ENCODE data around the gene GALNT9. TPM values are rescaled to one million over a fixed set of nuclear protein-coding genes. Genes with fewer than 3 reads are reported as not detected.

The GALNT9 gene
- total RNA-seq, 2 experiments from 2014 or later, result 0.86 to 1.2 TPM

DNA sequence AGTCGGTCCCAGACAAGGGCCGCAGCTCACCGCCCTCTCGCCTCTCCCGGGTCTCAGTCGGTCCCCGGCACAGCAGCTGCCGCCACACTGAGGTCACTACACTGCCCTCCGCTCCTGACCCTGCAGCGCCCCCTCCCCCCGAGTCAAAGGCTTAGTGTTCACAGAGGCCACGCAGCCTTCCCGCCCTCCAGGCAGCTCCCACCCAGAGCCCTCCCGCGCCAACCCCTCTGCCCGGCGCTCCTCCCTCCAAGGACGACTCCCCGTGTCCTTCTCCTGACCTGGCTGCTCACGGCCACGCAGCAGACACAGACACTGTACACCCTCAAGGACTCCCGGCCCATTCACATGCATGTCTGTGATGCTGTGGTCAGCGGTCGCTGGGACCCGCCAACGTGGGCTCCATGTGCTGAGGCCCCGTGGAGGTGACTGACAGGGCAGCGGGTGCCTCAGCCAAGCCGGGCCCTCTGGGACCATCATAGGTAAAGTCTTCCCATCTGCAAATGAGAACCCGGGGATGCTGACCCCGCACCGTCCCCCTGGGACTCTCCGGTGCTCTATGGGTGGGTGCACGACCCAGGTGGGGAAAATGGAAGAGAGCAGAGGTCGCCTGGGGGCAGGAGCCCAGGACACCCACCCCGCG is 16.3 kb upstream of the GALNT9 start:
- Mint-ChIP-seq H3K4me1 (ENCODE audit: low read depth) (peaks cover 5% of the 10 kb centered on the region), H3K27me3 (ENCODE audit: low read depth) (no peaks in the 10 kb centered on the region), H3K27ac (no peak overlapping the region), H3K4me3 (no peak overlapping the region), H3K36me3 (ENCODE audit: low read depth) (no peaks in the 10 kb centered on the region), H3K9me3 (no peaks in the 10 kb centered on the region)
- DNase-seq, result no peak
- CTCF ChIA-PET, result no interaction called here
- intact Hi-C loops (cut with micrococcal nuclease), result no loop called here

DNA sequence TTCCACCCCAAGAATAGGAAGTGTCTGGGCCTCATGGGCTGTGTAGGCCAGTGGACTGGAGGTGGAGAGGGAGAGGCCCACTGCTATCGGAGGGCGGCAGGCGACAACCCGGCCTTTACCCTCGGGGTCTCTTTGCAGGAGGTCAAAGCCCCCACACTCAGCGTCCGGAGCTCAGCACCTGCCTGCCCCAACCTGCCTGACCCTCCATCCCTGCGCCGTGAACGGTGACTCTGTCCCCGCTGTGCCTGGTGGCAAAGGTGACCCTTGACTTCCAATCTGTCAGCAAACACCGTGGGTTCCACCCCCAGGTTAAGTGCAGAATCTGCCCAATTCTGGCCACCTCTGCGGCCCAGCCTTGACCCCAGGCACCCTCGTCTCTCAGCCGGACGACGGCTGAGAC is 15.7 kb upstream of the GALNT9 start:
- Mint-ChIP-seq H3K36me3 (ENCODE audit: low read depth) (no peaks in the 10 kb centered on the region), H3K4me1 (ENCODE audit: low read depth) (peaks cover 5% of the 10 kb centered on the region), H3K4me3 (no peak overlapping the region), H3K27ac (no peak overlapping the region), H3K9me3 (no peaks in the 10 kb centered on the region), H3K27me3 (ENCODE audit: low read depth) (no peaks in the 10 kb centered on the region)
- no peak for DNase-seq
- CTCF ChIA-PET, result no interaction called here
- intact Hi-C loops (cut with micrococcal nuclease), result no loop called here

DNA sequence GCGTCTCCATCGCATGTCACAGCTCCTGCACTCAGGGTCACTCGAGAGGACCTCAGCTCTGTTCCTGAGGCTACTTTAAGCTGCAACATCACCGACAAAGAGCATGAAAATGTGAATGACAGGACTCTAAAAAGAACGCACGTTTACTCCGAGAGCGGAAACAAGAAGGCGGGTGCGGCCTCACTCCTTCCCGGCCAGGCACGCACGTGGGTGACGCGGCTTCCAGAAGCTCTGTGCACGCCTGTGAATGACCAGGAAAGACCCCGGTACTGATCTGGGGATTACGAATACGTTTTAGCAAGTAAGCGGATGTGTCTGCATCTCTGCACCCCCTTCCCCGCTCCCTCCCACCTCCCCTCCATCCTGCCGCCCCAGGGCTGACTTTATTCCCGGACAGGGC is 15.2 kb upstream of the GALNT9 start:
- CTCF ChIA-PET, result no interaction called here
- Mint-ChIP-seq H3K27ac (no peak overlapping the region), H3K4me1 (ENCODE audit: low read depth) (peaks cover 5% of the 10 kb centered on the region), H3K27me3 (ENCODE audit: low read depth) (no peaks in the 10 kb centered on the region), H3K36me3 (ENCODE audit: low read depth) (no peaks in the 10 kb centered on the region), H3K4me3 (no peak overlapping the region), H3K9me3 (no peaks in the 10 kb centered on the region)
- intact Hi-C loops (cut with micrococcal nuclease), result no loop called here
- DNase-seq, result no peak

DNA sequence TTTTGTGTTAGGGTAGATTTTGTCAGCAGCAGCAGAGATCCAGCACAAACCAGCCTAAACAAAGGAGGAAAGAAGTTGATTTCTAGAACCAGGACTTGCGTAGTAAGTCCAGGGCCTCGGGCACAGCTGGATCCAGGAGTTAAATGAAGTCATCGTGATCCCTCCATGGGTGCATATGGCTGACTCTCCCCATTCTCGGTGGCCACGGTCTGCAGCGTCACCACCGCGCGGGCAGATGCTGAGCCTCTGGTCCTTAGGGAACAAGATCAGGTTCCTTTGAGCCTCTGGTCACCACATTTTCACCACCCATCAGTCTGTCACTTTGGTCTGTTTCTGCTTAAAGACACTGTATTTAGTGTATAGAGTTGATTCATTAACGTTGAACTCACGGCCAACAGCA is 14.8 kb upstream of the GALNT9 start:
- intact Hi-C loops (cut with micrococcal nuclease), result no loop called here
- no peak for DNase-seq
- H3K4me3 Mint-ChIP-seq, result no peak overlapping the region
- no peaks in the 10 kb centered on the region for H3K27me3 Mint-ChIP-seq (ENCODE audit: low read depth)
- peaks cover 5% of the 10 kb centered on the region for H3K4me1 Mint-ChIP-seq (ENCODE audit: low read depth)
- no peaks in the 10 kb centered on the region for H3K9me3 Mint-ChIP-seq
- H3K27ac Mint-ChIP-seq, result no peak overlapping the region
- H3K36me3 Mint-ChIP-seq (ENCODE audit: low read depth), result no peaks in the 10 kb centered on the region
- CTCF ChIA-PET, result no interaction called here

DNA sequence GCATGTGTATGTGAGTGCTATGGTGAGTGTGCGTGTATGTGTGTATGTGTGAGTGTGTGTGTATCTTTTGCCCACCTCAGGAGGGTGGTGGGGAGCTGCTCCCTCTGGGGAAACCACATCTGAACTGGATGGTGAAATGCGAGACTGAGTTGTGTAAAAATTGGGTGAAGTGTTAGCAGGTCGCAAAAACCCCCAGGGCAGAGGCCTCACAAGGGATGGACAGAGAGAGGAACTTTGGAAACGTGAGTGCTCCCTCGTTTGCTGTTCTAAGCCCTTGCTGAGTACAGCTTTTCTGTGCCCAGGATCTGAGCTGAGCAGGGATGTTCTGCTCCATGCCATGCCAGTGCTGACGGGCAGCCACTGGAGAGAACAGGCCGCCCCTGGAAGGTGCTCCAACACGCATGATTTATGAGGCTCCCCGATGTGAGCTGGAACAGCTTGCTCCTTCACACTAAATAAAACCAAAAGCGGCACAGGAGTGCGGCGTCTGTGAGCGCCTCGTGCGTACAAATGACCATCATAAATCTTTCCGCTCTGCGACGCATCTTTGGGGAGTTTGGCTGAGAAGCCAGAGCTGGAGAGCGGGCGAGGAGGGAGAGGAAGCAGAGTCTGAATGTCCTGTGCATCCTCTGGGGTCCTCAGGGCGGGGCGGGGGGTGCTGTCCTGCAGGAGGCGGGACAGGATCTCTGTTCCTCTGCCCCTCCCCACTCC is 14.1 kb upstream of the GALNT9 start:
- no peaks in the 10 kb centered on the region for H3K9me3 Mint-ChIP-seq
- H3K27ac Mint-ChIP-seq, result no peak overlapping the region
- no peaks in the 10 kb centered on the region for H3K27me3 Mint-ChIP-seq (ENCODE audit: low read depth)
- no peak for DNase-seq
- H3K4me3 Mint-ChIP-seq, result no peak overlapping the region
- H3K36me3 Mint-ChIP-seq (ENCODE audit: low read depth), result no peaks in the 10 kb centered on the region
- intact Hi-C loops (cut with micrococcal nuclease), result no loop called here
- CTCF ChIA-PET, result interaction anchor here (1.7 kb wide), 1 partner anchor 7 kb away, joined by 4 read pairs; no protein-coding TSS in a partner anchor
- H3K4me1 Mint-ChIP-seq (ENCODE audit: low read depth), result peaks cover 5% of the 10 kb centered on the region

DNA sequence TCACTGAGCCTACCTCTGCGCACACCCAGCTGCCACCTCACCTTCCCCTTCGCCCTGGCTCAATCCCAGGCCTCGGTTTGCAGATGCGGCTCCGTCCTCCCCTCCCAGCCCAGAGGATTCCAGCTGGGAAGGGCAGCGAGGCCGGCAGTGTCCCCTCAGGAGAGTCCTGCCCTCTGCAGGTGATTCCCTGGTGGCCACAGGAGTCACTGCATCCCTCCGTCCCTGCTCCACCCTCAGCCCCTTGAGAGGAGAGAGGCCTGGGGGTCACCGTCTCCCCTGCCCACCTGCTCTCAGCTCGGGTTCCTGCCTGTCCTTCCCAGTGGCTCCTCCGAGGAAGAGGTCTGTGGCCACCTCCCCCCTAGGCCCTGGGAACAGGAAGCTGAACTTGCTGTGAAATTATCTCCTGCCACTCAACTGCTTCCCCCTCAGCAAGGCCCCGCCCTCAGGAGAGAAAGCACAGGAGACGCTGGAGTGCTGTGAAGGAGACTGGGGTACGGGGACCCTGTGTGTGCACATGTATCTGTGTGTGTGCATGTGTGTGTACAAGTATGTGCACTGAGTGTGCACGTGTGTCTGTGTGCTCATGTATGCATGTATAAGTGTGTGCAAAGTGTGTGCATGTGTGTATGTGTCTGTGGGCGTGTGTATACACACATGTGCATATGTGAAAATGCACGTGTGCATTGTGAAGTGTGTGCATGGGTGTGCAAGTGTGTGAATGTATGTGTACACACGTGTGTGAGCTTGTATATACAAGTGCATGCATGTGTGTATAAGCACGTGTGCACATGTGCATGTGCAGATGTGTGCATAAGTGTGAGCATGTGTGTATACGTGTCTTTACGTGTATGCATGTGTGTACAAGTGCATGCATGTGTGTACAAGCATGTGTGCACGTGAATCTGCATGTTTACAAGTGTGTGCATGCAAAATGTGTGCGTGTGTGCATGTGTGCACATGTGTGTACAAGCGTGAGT is 13.2 kb upstream of the GALNT9 start:
- Mint-ChIP-seq H3K36me3 (ENCODE audit: low read depth) (no peaks in the 10 kb centered on the region), H3K4me1 (ENCODE audit: low read depth) (peaks cover 5% of the 10 kb centered on the region), H3K27me3 (ENCODE audit: low read depth) (no peaks in the 10 kb centered on the region), H3K27ac (no peak overlapping the region), H3K4me3 (no peak overlapping the region), H3K9me3 (no peaks in the 10 kb centered on the region)
- DNase-seq, result no peak
- CTCF ChIA-PET, result interaction anchor here (1.7 kb wide), 1 partner anchor 8 kb away, joined by 4 read pairs; no protein-coding TSS in a partner anchor
- intact Hi-C loops (cut with micrococcal nuclease), result no loop called here

DNA sequence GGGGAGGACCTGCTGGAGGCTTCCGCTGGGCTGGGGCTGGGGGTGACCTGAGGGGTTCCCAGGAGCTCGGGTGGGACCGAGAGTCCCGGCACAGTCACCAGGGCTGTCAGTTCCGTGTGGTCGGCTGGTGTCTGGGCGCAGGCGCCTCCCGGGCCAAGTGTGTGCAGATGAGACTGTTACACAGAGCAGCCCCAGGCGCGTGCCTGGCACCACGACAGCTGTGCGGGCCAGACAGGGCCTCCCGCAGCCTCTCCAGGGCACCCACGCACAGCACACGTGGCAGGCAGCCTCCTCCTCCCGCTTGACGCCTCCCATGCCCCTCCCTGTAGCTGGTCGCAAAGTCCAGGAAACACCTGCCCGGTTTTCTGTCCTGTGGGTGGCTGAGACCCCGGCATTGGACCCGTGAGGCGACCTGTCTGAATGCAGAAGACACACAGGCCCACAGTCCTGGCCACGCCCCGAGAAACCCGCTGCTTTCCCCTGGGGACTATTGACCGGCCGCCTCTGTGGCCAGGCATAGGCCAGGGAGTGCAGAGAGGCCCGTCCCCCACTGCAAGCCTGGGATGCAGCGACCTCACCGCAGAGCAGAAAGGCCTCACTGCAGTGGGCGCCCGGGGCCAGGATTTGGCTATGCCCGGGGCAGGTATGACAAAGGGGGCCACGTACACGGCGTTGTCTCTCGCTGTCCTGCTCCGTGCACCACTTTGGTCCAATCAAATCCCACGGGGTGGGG is 12.1 kb upstream of the GALNT9 start:
- Mint-ChIP-seq H3K36me3 (ENCODE audit: low read depth) (no peaks in the 10 kb centered on the region), H3K4me1 (ENCODE audit: low read depth) (peaks cover 5% of the 10 kb centered on the region), H3K27me3 (ENCODE audit: low read depth) (no peaks in the 10 kb centered on the region), H3K4me3 (no peak overlapping the region), H3K27ac (no peak overlapping the region), H3K9me3 (no peaks in the 10 kb centered on the region)
- DNase-seq, result no peak
- intact Hi-C loops (cut with micrococcal nuclease), result no loop called here
- CTCF ChIA-PET, result interaction anchor here (1.7 kb wide), 1 partner anchor 9 kb away, joined by 4 read pairs; no protein-coding TSS in a partner anchor

DNA sequence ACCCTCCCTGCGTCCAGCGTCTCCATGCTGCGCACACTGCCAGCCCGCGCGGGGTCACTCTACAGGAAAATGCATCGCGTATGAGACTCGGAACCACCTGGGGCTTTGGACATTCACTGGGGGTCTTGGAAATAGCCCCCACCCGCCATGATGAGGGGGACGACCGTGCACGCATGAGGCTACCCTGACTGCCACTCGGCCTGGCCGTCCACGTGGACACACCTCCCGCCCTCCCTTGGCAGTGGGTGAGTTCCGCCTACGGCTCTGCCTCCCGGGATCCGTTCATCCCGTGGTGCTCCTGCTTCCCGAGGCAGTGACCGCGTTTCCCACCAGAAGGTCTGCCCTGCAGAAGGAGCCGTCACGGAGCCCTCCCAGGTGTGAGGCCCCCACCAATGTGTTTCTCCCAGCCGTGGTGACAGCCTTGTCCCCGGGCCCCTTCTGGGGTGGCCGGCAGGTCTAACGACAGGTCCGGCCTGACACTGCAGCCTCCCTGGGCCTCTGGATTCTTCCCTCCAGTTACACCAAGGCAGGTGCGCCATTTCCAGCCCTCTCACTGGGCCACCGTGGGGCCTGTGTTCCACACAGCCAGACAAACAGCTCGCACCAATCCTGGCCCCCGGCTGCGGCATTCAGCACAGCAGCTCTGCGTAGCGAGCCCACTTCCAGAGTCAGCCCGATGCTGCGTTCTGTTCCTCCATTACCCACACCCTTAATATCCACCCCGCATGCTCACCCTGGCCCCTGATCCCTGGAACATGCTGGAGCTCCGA is 11.1 kb upstream of the GALNT9 start:
- Mint-ChIP-seq H3K27ac (no peak overlapping the region), H3K36me3 (ENCODE audit: low read depth) (no peaks in the 10 kb centered on the region), H3K4me1 (ENCODE audit: low read depth) (peaks cover 5% of the 10 kb centered on the region), H3K4me3 (no peak overlapping the region), H3K27me3 (ENCODE audit: low read depth) (peaks cover 2% of the 10 kb centered on the region), H3K9me3 (no peaks in the 10 kb centered on the region)
- DNase-seq, result no peak
- intact Hi-C loops (cut with micrococcal nuclease), result no loop called here
- CTCF ChIA-PET, result no interaction called here

DNA sequence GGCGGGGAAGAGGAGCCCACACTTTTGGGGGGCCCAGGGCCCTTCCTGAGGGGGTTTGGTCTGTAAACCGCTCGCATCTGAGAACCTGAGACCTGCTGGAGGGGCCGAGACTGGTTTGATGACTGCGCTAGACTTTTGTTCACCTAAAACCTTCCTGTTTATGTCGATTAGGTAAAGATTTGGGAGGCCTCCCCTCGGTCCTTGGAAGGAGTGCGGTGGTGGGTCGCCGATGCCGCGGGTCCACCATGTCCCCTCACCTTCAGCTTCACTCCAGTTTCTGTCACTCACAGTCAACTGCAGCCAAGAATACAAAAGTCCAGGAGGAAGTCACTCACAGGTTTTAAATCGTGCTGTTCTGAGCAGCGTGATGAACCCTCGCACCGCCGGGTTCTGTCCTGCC is 10.5 kb upstream of the GALNT9 start:
- Mint-ChIP-seq H3K4me1 (ENCODE audit: low read depth) (peaks cover 5% of the 10 kb centered on the region), H3K4me3 (no peak overlapping the region), H3K9me3 (no peaks in the 10 kb centered on the region), H3K27me3 (ENCODE audit: low read depth) (peaks cover 7% of the 10 kb centered on the region), H3K27ac (no peak overlapping the region), H3K36me3 (ENCODE audit: low read depth) (no peaks in the 10 kb centered on the region)
- intact Hi-C loops (cut with micrococcal nuclease), result no loop called here
- CTCF ChIA-PET, result no interaction called here
- no peak for DNase-seq

DNA sequence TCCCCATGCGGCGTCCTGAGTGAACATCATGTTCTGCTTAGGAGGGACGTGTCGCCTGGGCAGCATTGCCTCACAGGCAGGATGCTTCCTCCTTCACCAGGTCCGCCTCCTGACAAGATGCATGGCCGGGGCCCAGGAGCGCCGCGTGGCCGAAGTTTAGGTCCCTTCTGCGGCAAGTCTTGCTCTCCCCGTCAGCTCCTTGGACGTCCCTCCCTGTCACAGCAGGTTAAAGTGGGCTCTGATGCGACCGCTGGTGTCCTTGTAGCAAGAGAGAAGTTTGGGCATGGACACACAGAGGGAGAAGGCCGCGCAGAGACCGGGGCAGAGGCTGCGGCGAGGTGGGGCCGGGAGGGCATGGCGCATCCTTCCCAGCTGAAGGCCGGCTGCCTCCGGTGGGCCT is 9.4 kb upstream of the GALNT9 start:
- Mint-ChIP-seq H3K27ac (no peak overlapping the region), H3K9me3 (no peaks in the 10 kb centered on the region), H3K36me3 (ENCODE audit: low read depth) (no peaks in the 10 kb centered on the region), H3K27me3 (ENCODE audit: low read depth) (peaks cover 9% of the 10 kb centered on the region), H3K4me3 (no peak overlapping the region), H3K4me1 (ENCODE audit: low read depth) (peaks cover 5% of the 10 kb centered on the region)
- CTCF ChIA-PET, result no interaction called here
- intact Hi-C loops (cut with micrococcal nuclease), result no loop called here
- DNase-seq, result no peak

DNA sequence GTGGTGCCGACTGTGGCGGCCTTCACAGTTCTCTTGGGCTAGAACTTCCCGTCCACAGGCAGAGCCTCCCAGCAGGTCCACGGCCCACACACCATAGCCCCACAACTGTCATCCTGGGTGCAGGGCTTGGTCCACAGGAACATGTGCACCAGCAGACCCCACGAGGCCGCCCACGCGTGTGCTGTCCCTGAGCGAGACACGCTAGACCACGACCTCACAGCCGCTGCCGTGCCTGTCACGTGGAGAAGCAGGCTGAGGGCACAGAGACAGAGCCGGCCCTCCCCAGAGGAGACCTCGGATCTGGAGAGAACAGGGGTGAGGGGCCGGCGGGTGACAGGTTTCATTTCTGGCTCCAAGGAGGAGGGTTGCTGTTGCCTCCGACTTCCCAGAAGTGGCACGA is 8.9 kb upstream of the GALNT9 start:
- H3K4me3 Mint-ChIP-seq, result no peak overlapping the region
- no peaks in the 10 kb centered on the region for H3K36me3 Mint-ChIP-seq (ENCODE audit: low read depth)
- CTCF ChIA-PET, result no interaction called here
- H3K27ac Mint-ChIP-seq, result no peak overlapping the region
- H3K27me3 Mint-ChIP-seq (ENCODE audit: low read depth), result peaks cover 14% of the 10 kb centered on the region
- DNase-seq, result no peak
- peaks cover 5% of the 10 kb centered on the region for H3K4me1 Mint-ChIP-seq (ENCODE audit: low read depth)
- intact Hi-C loops (cut with micrococcal nuclease), result no loop called here
- H3K9me3 Mint-ChIP-seq, result no peaks in the 10 kb centered on the region
